Gastrocnemius medialis (tissue), 4 donors: ENCODE data around the gene MAP3K7CL. TPM values are rescaled to one million over a fixed set of nuclear protein-coding genes. Genes with fewer than 3 reads are reported as not detected.

Experiments used
- ATAC-seq, 2 donors: fragments of 150-250 bp; one replicate each; pipeline ENCODE4 v1.9.1; 2016
- DNase-seq, 2 donors: peaks; one replicate each; pipeline ENCODE4 v3.0.0-alpha.2; 2019
- H3K27ac ChIP-seq, 4 donors: fragments of 200-600 bp; sonication (generic); 1 replicate in 1 of 4; 2 replicates in 3 of 4; pipeline ENCODE4 v1.5.1; 2016 to 2018; ENCODE audit warnings: mild to moderate bottlenecking in 2 of 4, moderate library complexity in 1 of 4
- H3K27me3 ChIP-seq, 3 donors: fragments of 200-600 bp; sonication (generic) in 2 of 3; 1 replicate in 1 of 3; 2 replicates in 2 of 3; pipeline versions ENCODE4 v1.5.1 to v1.6.0; 2016 to 2019; ENCODE audit warnings: mild to moderate bottlenecking in 1 of 3, moderate library complexity in 1 of 3
- H3K36me3 ChIP-seq, 2 donors: fragments of 200-600 bp; sonication (generic) in 1 of 2; one replicate each; pipeline ENCODE4 v1.5.1; 2017 to 2018
- H3K4me1 ChIP-seq, 2 donors: fragments of 200-600 bp; sonication (generic) in 1 of 2; one replicate each; pipeline ENCODE4 v1.5.1; 2016 to 2017; ENCODE audit warnings: mild to moderate bottlenecking in 2 of 2
- H3K4me3 ChIP-seq, 4 donors: fragments of 200-600 bp; sonication (generic) in 3 of 4; 1 replicate in 1 of 4; 2 replicates in 3 of 4; pipeline ENCODE4 v1.5.1; 2016 to 2019; ENCODE audit warnings: mild to moderate bottlenecking in 2 of 4
- H3K9me3 ChIP-seq, 3 donors: fragments of 200-600 bp; sonication (generic) in 2 of 3; 1 replicate in 1 of 3; 2 replicates in 2 of 3; pipeline ENCODE4 v1.5.1; 2016 to 2019
- CTCF ChIP-seq, 5 experiments: fragments of 450-650 bp in 3 of 5; fragments of 200-600 bp in 2 of 5; sonication (generic) in 2 of 5; IDR thresholded peaks in 4 of 5; conservative IDR thresholded peaks in 1 of 5; 1 replicate in 4 of 5; 2 replicates in 1 of 5; pipeline ENCODE4 v1.5.1; 2016 to 2019; ENCODE audit warnings: antibody characterized with exemption in 5 of 5, mild to moderate bottlenecking in 3 of 5, moderate library complexity in 3 of 5
- POLR2A ChIP-seq, 2 donors: fragments of 450-650 bp; IDR thresholded peaks; one replicate each; pipeline ENCODE4 v1.6.1; 2017; ENCODE audit warnings: antibody characterized with exemption in 2 of 2, mild to moderate bottlenecking in 2 of 2, moderate library complexity in 2 of 2
- in situ Hi-C, 4 donors: fragments of 200-750 bp; cut with MboI; loops; one replicate each; pipeline versions ENCODE4 v1.15.0 to v1.8.0; 2017; ENCODE audit warnings: low sequenced_read_pairs in 4 of 4
- intact Hi-C: fragments of 100-400 bp; cut with DNase I; formaldehyde crosslinking; loops from one replicate; pipeline ENCODE4 v1.15.1; 2023; ENCODE audit warnings: low total_unique reads
- total RNA-seq, 4 donors: library from RNA; depleted of rRNA; stranded (reverse); fragments of >200 nt; gene quantifications; one replicate each; pipeline versions ENCODE4 v1.1.0 to v1.2.3, GENCODE V29; 2016

Gene MAP3K7CL
- total RNA-seq, 4 donors from 2014 or later, result 4.3 to 17.4 (median 15.5) TPM; not detected in 1

GRCh38 chr21:29124645-29125044 lies 5.8 kb upstream of the MAP3K7CL start:
- TF ChIP-seq CTCF (IDR thresholded peaks at IDR 0.05 in 4 of 5, conservative IDR thresholded peaks at IDR 0.05 in 1 of 5) (no peak), POLR2A (IDR thresholded peaks at IDR 0.05) (no peak)
- no peaks in the 10 kb centered on the region for H3K9me3 ChIP-seq
- no peak for ATAC-seq
- no peak overlapping the region for H3K4me3 ChIP-seq
- in situ Hi-C loops (no loop called here), intact Hi-C loops (no loop called here)
- DNase-seq, result no peak
- no peaks in the 10 kb centered on the region for H3K27me3 ChIP-seq
- H3K27ac ChIP-seq, result no peak overlapping the region
- H3K4me1 ChIP-seq, result peaks cover 0 to under 1% of the 10 kb centered on the region in 2 donors
- H3K36me3 ChIP-seq, result no peaks in the 10 kb centered on the region

DNA sequence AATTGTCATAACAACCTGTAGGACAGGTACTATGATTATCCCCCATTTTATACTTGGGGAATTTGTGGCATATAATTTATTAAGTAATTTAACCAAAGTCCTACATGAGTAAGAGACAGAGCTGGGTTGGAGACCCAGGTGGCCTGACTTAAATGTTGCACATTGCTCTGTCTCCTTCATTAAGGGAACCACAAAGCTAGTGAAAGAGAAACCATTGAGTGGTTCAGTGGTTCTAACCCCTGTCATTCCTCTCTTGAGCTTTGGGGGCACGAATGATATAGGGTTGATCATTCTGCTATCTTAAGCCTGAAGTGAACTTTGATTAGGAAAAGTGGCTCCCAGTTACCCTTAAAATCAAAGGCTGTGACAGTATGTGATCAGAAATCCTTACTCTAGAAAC lies 5.3 kb upstream of the MAP3K7CL start:
- TF ChIP-seq CTCF (IDR thresholded peaks at IDR 0.05 in 4 of 5, conservative IDR thresholded peaks at IDR 0.05 in 1 of 5) (no peak), POLR2A (IDR thresholded peaks at IDR 0.05) (no peak)
- Histone ChIP-seq H3K27me3 (no peaks in the 10 kb centered on the region), H3K4me3 (no peak overlapping the region), H3K27ac (no peak overlapping the region), H3K36me3 (no peaks in the 10 kb centered on the region), H3K4me1 (peaks cover 0 to 5% of the 10 kb centered on the region in 2 donors), H3K9me3 (no peaks in the 10 kb centered on the region)
- intact Hi-C loops (no loop called here), in situ Hi-C loops (no loop called here)
- DNase-seq (no peak), ATAC-seq (no peak)

DNA sequence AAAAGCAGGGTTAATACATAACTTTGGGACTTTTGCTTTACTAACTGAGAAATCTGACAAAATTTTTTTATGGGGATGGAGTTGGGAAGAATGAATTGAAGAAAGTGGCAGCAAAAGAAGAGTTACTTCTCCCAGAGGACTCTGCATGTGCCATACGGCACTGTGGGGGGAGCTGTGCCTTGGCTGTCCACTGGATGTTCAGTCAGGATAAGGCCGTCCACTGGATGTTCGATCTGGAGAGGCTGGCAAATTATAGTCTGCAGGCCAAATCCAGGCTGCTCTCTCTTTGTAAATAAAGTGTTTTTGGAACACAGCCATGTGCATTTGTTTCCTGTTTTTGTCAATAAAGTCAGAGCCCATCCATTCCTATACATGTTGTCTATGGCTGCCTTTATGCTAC lies 4.5 kb upstream of the MAP3K7CL start:
- H3K27ac ChIP-seq, result no peak overlapping the region
- H3K4me1 ChIP-seq, result peaks cover 4 to 8% of the 10 kb centered on the region in 2 donors
- H3K27me3 ChIP-seq, result no peaks in the 10 kb centered on the region
- H3K4me3 ChIP-seq, result no peak overlapping the region
- H3K36me3 ChIP-seq, result no peaks in the 10 kb centered on the region
- in situ Hi-C loops, result no loop called here
- H3K9me3 ChIP-seq, result no peaks in the 10 kb centered on the region
- no peak for ATAC-seq
- no peak for TF ChIP-seq POLR2A (IDR thresholded peaks at IDR 0.05)
- no peak for TF ChIP-seq CTCF (IDR thresholded peaks at IDR 0.05 in 4 of 5, conservative IDR thresholded peaks at IDR 0.05 in 1 of 5)
- DNase-seq, result no peak
- intact Hi-C loops, result no loop called here

DNA sequence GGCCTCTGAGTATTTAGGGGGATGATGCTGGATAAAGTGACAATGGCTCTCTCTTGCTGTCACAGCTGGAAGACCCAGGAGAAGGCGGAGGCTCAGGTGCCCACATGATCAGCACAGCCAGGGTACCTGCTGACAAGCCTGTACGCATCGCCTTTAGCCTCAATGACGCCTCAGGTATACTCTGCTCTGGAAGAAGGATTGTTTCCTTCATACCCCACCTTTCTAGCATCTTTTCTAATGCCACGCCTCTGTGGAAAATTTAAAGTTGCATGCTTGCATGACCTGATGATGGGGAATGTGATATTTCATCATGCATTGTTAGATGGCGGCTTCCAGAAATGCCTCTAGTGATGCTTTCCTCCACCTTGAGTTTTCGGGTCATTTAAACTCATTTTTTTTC lies 2.8 kb downstream of the MAP3K7CL start:
- intact Hi-C loops, result no loop called here
- in situ Hi-C loops, result no loop called here

More for the DNA sequence above, 2.8 kb downstream of the MAP3K7CL start:
- TF ChIP-seq POLR2A (IDR thresholded peaks at IDR 0.05) (no peak), CTCF (IDR thresholded peaks at IDR 0.05 in 4 of 5, conservative IDR thresholded peaks at IDR 0.05 in 1 of 5) (no peak)
- no peak for DNase-seq
- Histone ChIP-seq H3K4me3 (no peak overlapping the region), H3K9me3 (no peaks in the 10 kb centered on the region), H3K36me3 (no peaks in the 10 kb centered on the region), H3K27ac (no peak overlapping the region), H3K4me1 (peaks cover 11 to 12% of the 10 kb centered on the region in 2 donors), H3K27me3 (no peaks in the 10 kb centered on the region)
- no peak for ATAC-seq
